PC-9 (cell line): ENCODE data around the gene TGM2. TPM values are rescaled to one million over a fixed set of nuclear protein-coding genes. Genes with fewer than 3 reads are reported as not detected.

Experiments used
- BruUV-seq: library from RNA; stranded (reverse); fragments of 400-500 nt; replicated peaks from 2 replicates; lab custom pipeline; 2021; lab: Mats Ljungman, UMichigan
- CTCF ChIA-PET: fragments of 300-600 bp; sonication (Branson Sonifier 250); formaldehyde crosslinking; loops from one replicate; lab custom pipeline; 2022; ENCODE audit warnings: antibody characterized with exemption; lab: Charles Lee
- POLR2A ChIA-PET: fragments of 300-600 bp; sonication (Branson Sonifier 250); formaldehyde crosslinking; loops from one replicate; lab custom pipeline; 2022; ENCODE audit warnings: antibody characterized with exemption; ENCODE audit not compliant: unreplicated experiment; lab: Charles Lee
- DNase-seq, 2 experiments: peaks; one replicate each; pipeline versions ENCODE4 v3.0.0 to v3.0.0-alpha.2; 2015 to 2022; ENCODE audit warnings: mixed read lengths in 1 of 2
- H2AFZ ChIP-seq: fragments of 200-600 bp; sonication (generic); 2 replicates; pipeline ENCODE4 v1.8.1; 2017; ENCODE audit warnings: antibody characterized with exemption
- H3F3A ChIP-seq: fragments of 200-600 bp; sonication (generic); 2 replicates; pipeline ENCODE4 v1.8.1; 2017; ENCODE audit warnings: antibody characterized with exemption, mild to moderate bottlenecking, low read depth; ENCODE audit not compliant: insufficient read depth
- H3K27ac ChIP-seq: fragments of 200-600 bp; sonication (generic); 2 replicates; pipeline ENCODE4 v1.6.1; 2016; ENCODE audit warnings: mixed run types
- H3K27me3 ChIP-seq: fragments of 200-600 bp; sonication (generic); 2 replicates; pipeline ENCODE4 v1.6.1; 2016; ENCODE audit warnings: low read depth, mixed run types; ENCODE audit not compliant: insufficient read depth
- H3K36me3 ChIP-seq: fragments of 200-600 bp; sonication (generic); 2 replicates; pipeline ENCODE4 v1.6.1; 2016; ENCODE audit warnings: low read depth, mixed run types
- H3K4me1 ChIP-seq: fragments of 200-600 bp; sonication (generic); replicated peaks from 2 replicates; pipeline ENCODE4 v1.6.1; 2016; ENCODE audit warnings: mixed run types; ENCODE audit not compliant: insufficient read depth
- H3K4me2 ChIP-seq: fragments of 200-600 bp; sonication (generic); 2 replicates; pipeline ENCODE4 v1.6.1; 2017; ENCODE audit warnings: mixed run types
- H3K4me3 ChIP-seq: fragments of 200-600 bp; sonication (generic); 2 replicates; pipeline ENCODE4 v1.6.1; 2016; ENCODE audit warnings: mixed run types
- H3K79me2 ChIP-seq: fragments of 200-600 bp; sonication (generic); 2 replicates; pipeline ENCODE4 v1.6.1; 2017; ENCODE audit warnings: low read depth, mixed run types
- H3K9me2 ChIP-seq: fragments of 200-600 bp; sonication (generic); 2 replicates; pipeline ENCODE4 v1.8.1; 2017; ENCODE audit warnings: mild to moderate bottlenecking; ENCODE audit not compliant: insufficient read depth
- H3K9me3 ChIP-seq: fragments of 200-600 bp; sonication (generic); 2 replicates; pipeline ENCODE4 v1.8.1; 2016; ENCODE audit warnings: low read depth; ENCODE audit not compliant: insufficient read depth
- H4K20me1 ChIP-seq: fragments of 200-600 bp; sonication (generic); 2 replicates; pipeline ENCODE4 v1.8.1; 2017; ENCODE audit not compliant: insufficient read depth
- CTCF ChIP-seq: fragments of 200-600 bp; sonication (generic); conservative IDR thresholded peaks from 2 replicates; pipeline ENCODE4 v1.6.1; 2017; ENCODE audit warnings: mixed run types, antibody characterized with exemption, mild to moderate bottlenecking, moderate library complexity
- EZH2 ChIP-seq: fragments of 200-600 bp; sonication (generic); IDR thresholded peaks from 2 replicates; pipeline ENCODE4 v1.8.0; 2017; ENCODE audit warnings: antibody characterized with exemption, low read depth
- intact Hi-C: fragments of 100-400 bp; cut with micrococcal nuclease; formaldehyde crosslinking; loops from one replicate; pipeline ENCODE4 v1.10.0; 2022; ENCODE audit not compliant: unreplicated experiment
- total RNA-seq: library from RNA; stranded (reverse); gene quantifications from 2 replicates; pipeline ENCODE4 v1.2.3, GENCODE V29; 2021

TGM2 gene
- total RNA-seq, 1 experiment from 2014 or later: 333 TPM

DNA sequence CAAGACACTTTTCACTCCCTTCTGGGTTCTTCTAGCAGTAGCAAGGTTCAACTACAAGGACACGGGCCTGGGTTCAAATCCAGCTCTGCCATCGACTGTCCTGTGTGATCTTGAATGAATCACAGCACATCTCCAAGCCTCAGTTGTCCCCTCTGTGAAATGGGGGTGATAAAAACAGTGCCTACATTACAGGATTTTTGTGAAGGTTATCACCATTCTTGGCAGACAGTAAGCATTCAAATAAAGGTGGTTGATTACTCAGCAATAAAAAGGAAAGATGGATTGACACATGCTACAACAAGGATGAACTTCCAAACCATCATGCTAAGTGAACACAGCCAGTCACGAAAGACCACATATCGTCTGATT lies 6.6 kb upstream of the TGM2 start:
- Histone ChIP-seq H3K36me3 (no peaks in the 10 kb centered on the region), H3F3A (peaks cover 61% of the 10 kb centered on the region), H3K27ac (no peak overlapping the region), H3K4me2 (no peak overlapping the region), H3K9me2 (no peaks in the 10 kb centered on the region), H3K4me3 (no peak overlapping the region), H2AFZ (no peak overlapping the region), H4K20me1 (no peaks in the 10 kb centered on the region), H3K79me2 (no peaks in the 10 kb centered on the region), H3K9me3 (no peaks in the 10 kb centered on the region), H3K4me1 (peaks cover 71% of the 10 kb centered on the region), H3K27me3 (no peaks in the 10 kb centered on the region)
- no TSS peak for BruUV-seq
- intact Hi-C loops: no loop called here
- no peak for TF ChIP-seq EZH2
- no peak for TF ChIP-seq CTCF
- POLR2A ChIA-PET: no interaction called here
- CTCF ChIA-PET: interaction anchor here (0.6 kb wide), 1 partner anchor 46 kb away, joined by 10 read pairs; no protein-coding TSS in a partner anchor
- DNase-seq: no peak

DNA sequence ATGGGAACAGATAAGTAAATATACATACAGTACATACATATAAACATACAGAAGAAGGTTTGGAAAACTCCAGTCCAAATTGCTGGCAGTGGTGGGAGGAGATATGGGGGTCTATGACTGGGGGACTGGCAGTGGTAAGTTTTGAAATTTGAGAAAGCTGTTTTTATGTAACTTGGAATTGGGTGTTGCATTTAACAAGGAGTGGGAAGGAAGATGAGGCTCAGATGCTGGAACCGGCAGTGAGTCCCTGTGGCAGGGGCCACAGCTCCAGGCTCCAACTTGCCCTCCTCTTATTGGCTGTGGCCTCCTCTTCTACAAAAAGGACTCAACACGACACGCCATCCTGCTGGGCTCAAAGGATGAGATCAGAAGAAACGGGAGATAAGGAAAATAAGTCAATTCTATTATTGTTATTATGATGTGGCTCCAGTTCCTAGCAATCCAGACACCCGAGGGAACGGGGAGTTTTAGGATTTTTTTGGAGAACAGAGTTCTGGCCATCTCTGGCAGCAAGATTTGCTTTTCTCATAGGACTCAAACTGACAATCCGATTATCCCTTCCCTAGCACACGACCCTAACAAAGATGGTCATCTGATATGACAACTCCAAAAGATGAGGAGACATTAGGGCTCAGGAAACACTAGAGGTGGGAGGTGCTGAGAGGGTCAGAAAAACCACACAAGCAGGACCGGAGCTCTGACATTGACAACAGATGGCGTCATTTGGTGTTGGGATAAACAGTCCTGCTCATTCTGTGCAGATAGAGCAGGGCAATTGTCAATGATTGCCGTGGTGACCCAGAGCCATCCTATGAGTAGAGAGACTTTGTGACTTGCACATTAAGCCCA lies 6.0 kb upstream of the TGM2 start:
- Histone ChIP-seq H3K27ac (no peak overlapping the region), H3K4me1 (peaks cover 73% of the 10 kb centered on the region), H3K36me3 (no peaks in the 10 kb centered on the region), H2AFZ (no peak overlapping the region), H3K4me2 (no peak overlapping the region), H3K9me3 (no peaks in the 10 kb centered on the region), H3K9me2 (no peaks in the 10 kb centered on the region), H3K27me3 (no peaks in the 10 kb centered on the region), H3F3A (peaks cover 64% of the 10 kb centered on the region), H3K4me3 (no peak overlapping the region), H4K20me1 (no peaks in the 10 kb centered on the region), H3K79me2 (no peaks in the 10 kb centered on the region)
- BruUV-seq: no TSS peak
- TF ChIP-seq EZH2 (no peak), CTCF (no peak)
- intact Hi-C loops: no loop called here
- POLR2A ChIA-PET: no interaction called here
- CTCF ChIA-PET: no interaction called here
- DNase-seq: no peak

GRCh38 chr20:38170219-38170825 lies 5.3 kb upstream of the TGM2 start:
- TF ChIP-seq CTCF: no peak
- TF ChIP-seq EZH2: no peak
- H2AFZ ChIP-seq: no peak overlapping the region
- BruUV-seq: no TSS peak
- H3K4me1 ChIP-seq: peaks cover 79% of the 10 kb centered on the region
- no peak overlapping the region for H3K4me2 ChIP-seq
- 0 out of 2 replicates have a peak, but pooled peaks cover 4% of the 10 kb centered on the region for H3K79me2 ChIP-seq
- H3F3A ChIP-seq: peaks cover 63% of the 10 kb centered on the region
- ChIA-PET POLR2A (interaction anchor here (0.6 kb wide), 1 partner anchor 14 kb away, joined by 3 read pairs; no protein-coding TSS in a partner anchor), CTCF (interaction anchor here (0.6 kb wide), 1 partner anchor 113 kb away, joined by 3 read pairs; no protein-coding TSS in a partner anchor)
- no peak for DNase-seq
- no peaks in the 10 kb centered on the region for H3K27me3 ChIP-seq
- H3K27ac ChIP-seq: peak overlapping the region; percentile 93
- H3K4me3 ChIP-seq: no peak overlapping the region
- no peaks in the 10 kb centered on the region for H3K36me3 ChIP-seq
- H4K20me1 ChIP-seq: no peaks in the 10 kb centered on the region
- no peaks in the 10 kb centered on the region for H3K9me3 ChIP-seq
- no peaks in the 10 kb centered on the region for H3K9me2 ChIP-seq
- intact Hi-C loops: no loop called here
